GM20431 (cell line): ENCODE measurements around the gene PKP4.
"Not testable (repeated sequence)": the region's sequence is repeated elsewhere in the genome, so short reads cannot be mapped to it uniquely, and the experiment has no call there.

Experiments
- in situ Hi-C: fragments of 300-500 bp; cut with MseI, MboI; formaldehyde crosslinking; loops from one replicate; pipeline ENCODE4 v1.15.0; 2020; ENCODE audit warnings: low sequenced_read_pairs; ENCODE audit not compliant: unreplicated experiment

PKP4 gene, protein sequence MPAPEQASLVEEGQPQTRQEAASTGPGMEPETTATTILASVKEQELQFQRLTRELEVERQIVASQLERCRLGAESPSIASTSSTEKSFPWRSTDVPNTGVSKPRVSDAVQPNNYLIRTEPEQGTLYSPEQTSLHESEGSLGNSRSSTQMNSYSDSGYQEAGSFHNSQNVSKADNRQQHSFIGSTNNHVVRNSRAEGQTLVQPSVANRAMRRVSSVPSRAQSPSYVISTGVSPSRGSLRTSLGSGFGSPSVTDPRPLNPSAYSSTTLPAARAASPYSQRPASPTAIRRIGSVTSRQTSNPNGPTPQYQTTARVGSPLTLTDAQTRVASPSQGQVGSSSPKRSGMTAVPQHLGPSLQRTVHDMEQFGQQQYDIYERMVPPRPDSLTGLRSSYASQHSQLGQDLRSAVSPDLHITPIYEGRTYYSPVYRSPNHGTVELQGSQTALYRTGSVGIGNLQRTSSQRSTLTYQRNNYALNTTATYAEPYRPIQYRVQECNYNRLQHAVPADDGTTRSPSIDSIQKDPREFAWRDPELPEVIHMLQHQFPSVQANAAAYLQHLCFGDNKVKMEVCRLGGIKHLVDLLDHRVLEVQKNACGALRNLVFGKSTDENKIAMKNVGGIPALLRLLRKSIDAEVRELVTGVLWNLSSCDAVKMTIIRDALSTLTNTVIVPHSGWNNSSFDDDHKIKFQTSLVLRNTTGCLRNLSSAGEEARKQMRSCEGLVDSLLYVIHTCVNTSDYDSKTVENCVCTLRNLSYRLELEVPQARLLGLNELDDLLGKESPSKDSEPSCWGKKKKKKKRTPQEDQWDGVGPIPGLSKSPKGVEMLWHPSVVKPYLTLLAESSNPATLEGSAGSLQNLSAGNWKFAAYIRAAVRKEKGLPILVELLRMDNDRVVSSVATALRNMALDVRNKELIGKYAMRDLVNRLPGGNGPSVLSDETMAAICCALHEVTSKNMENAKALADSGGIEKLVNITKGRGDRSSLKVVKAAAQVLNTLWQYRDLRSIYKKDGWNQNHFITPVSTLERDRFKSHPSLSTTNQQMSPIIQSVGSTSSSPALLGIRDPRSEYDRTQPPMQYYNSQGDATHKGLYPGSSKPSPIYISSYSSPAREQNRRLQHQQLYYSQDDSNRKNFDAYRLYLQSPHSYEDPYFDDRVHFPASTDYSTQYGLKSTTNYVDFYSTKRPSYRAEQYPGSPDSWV

GRCh38 chr2:158456309-158457066 lies at the start of gene PKP4, which contains the start of gene CCDC148:
PKP4 (plus strand) TSS chr2:158456952; CDS start chr2:158533185, 76,233 bp downstream.
CCDC148 (minus strand) TSS chr2:158456753; CDS start chr2:158456439, 314 bp downstream.
- in situ Hi-C loops, result no loop called here

GRCh38 chr2:158407031-158407430 lies 49.7 kb upstream of the PKP4 start:
- in situ Hi-C loops, result no loop called here

DNA sequence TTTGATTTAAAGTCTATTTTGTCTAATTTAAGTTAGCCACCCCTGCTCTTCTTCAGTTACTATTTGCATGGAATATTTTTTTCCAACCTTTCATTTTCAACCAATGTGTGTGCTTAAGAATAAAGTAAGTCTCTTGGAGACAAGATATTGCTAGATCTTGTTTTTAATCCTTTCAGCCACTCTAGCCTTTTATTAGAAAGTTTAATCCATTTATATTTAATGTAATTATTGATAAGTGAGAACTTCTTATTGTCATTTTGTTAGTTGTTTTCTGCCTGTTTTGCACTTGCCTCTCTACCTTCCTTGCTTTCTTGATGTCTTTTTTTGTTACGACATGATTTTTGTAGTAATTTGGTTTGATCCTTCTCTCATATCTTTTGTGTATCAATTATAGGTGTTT lies 46.6 kb upstream of the PKP4 start:
- in situ Hi-C loops, result no loop called here

DNA sequence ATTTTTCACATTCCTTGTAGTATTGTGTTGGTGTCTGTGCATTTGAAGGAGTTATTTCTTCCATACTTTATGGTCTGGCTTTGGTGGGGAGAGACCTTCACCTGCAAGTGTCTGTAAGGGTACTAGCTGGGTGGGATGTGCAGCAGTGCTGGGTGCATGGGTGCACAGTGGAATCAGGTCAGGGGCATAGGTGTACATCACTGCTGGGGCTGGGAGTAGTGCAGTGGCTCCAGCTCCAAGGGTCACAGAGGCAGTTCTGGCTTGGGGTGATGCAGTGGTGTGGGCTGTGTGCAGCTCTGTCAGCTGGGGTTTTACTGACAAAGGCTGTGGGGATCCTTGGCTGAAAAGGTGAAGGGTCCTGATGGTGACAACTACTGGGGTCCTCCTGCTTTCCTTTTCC lies 45.0 kb upstream of the PKP4 start:
- in situ Hi-C loops, result no loop called here

- in situ Hi-C loops, result no loop called here
These were observed 44.5 kb upstream of the PKP4 start for GRCh38 chr2:158412206-158412605.

DNA sequence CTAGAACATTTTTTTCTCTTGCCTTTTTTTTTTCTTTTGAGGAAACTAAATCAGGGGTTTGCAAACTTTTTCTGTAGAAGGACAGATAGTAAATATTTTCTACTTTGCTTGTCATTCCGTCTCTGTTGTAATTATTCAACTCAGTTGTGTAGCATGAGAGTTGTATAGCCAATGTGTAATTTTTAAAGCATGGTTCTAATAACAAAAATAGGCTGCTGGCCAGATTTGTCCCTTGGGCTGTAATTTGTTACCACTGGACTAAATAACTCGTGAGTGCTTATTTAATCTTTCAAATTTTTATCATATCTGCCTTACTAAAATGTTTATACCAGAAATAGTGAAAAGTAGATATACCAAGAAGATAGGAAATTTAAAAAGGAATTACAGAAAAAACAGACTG lies 43.2 kb upstream of the PKP4 start:
- in situ Hi-C loops, result no loop called here

- in situ Hi-C loops, result no loop called here
These were observed 42.2 kb upstream of the PKP4 start for GRCh38 chr2:158414538-158414937.

GRCh38 chr2:158432117-158432516 lies 24.6 kb upstream of the PKP4 start:
- in situ Hi-C loops, result no loop called here

- in situ Hi-C loops, result not testable (repeated sequence)
These were observed 23.0 kb upstream of the PKP4 start for GRCh38 chr2:158433716-158434115.

GRCh38 chr2:158439062-158439461 lies 17.7 kb upstream of the PKP4 start:
- in situ Hi-C loops, result not testable (repeated sequence)

GRCh38 chr2:158443606-158444005 lies 13.1 kb upstream of the PKP4 start:
- in situ Hi-C loops, result no loop called here

GRCh38 chr2:158457092-158457825 lies 507 bp downstream of the PKP4 start:
- in situ Hi-C loops, result no loop called here

GRCh38 chr2:158457826-158458616 lies 1.3 kb downstream of the PKP4 start:
- in situ Hi-C loops, result no loop called here

- in situ Hi-C loops, result no loop called here
These were observed 1.8 kb downstream of the PKP4 start for GRCh38 chr2:158458617-158458920.

GRCh38 chr2:158459161-158460003 lies 2.6 kb downstream of the PKP4 start:
- in situ Hi-C loops, result no loop called here

DNA sequence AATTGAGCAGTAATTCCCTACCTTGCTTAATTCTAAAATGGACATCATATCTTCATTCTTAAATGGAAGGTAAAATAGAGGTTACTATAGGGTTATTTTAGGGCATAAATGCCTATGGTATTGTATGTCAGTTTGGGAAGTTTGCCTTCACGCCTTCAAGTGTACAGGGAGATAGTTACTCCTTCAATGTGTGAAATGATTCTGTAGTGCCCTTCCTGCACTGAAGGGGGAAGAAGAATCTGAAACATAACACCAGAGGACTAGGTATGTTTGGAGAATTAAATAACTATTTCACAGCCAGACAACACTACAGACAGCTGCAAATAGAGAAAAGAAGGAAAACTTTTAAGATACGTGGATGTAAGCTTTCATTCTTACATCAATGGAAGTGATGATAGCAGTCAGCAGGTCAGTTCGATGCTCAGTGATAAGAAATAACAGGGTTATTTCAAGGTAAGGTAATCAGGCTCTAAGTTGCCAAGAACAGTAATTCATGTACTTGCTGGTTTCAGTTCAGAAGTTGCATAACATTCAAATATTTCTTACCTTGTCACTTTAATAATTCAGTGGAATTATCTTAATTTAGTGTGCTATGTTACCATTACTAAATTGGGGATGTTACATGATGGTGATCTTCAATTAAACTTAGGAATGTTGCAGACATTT lies 4.0 kb downstream of the PKP4 start:
- in situ Hi-C loops, result no loop called here

DNA sequence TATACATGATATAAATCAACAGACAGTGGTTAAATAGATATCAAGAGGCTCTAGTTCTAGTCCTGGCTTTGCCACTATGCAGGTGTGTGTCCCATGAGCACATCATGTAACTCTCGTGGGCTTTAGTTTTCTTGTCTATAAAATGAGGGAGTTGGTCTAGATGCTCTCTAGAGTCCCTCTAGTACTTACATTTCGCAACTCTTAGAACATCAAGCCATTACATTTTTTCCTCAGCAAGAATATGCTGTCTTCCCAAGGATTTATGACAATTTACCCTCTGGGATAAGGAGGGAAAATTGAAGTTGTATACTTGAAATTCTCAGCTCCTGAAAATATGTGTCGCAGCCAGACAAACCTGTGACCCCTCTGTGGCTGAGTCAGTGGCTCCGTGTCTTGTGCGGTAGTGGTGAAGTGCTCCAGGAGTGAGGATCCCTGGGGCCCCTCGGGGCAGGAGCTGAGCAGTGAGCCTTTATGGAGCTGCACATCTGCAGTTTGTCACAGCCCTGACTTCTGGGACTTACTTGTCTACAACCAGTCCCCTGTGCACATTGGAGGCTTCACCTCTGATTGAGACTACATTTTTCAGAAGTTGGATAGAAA lies 6.8 kb downstream of the PKP4 start:
- in situ Hi-C loops, result no loop called here
